Germinal center (tissue), 1 donor: ENCODE results near the gene ANKAR.
"Not testable (repeated sequence)": the region's sequence is repeated elsewhere in the genome, so short reads cannot be mapped to it uniquely, and the experiment has no call there.

Source experiments
- DNase-seq: peaks from one replicate; pipeline ENCODE4 v3.0.0; 2012; ENCODE audit warnings: mixed read lengths, low spot score

The ANKAR gene

DNA sequence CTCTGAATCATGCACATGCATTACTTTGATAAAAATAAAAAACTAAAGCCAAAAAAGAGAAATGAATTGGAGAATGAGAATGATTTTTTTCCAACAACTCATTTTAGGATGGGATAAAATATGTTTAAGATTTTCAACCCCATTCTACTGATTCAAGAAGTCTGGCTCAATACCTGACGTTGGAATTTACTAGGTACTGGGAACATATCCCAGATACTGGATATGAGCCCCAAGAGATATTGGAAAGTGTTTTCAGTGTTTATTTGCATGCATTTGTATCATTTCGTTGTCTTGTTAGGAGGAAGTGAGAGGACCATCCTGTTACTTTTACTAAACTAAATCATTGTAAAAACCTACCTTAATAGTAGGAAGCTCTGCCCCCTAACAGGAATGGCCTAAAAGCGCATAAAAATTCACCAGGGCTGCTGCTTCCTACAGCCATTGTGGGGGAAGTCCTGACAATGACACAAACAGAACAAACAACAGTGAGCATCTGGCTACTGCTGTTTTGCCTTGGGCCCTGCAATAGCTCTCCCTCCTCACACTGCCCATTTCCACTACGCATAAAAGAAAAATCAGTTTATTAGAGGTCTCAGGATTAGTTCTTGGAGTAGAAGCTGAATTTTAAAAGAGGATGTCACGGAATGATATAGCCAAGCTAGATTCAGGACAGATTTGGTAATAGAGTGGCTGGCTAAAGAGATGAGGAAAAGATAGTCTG, 35.2 kb downstream of the ANKAR start:
- no peak for DNase-seq

DNA sequence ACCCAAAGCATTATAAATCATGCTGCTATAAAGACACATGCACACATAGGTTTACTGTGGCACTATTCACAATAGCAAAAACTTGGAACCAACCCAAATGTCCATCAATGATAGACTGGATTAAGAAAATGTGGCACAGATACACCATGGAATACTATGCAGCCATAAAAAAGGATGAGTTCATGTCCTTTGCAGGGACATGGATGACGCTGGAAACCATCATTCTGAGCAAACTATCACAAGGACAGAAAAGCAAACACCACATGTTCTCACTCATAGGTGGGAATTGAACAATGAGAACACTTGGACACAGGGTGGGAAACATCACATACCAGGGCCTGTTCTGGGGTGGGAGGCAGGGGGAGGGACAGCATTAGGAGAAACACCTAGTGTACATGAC, 43.1 kb downstream of the ANKAR start:
- not testable (repeated sequence) for DNase-seq

DNA sequence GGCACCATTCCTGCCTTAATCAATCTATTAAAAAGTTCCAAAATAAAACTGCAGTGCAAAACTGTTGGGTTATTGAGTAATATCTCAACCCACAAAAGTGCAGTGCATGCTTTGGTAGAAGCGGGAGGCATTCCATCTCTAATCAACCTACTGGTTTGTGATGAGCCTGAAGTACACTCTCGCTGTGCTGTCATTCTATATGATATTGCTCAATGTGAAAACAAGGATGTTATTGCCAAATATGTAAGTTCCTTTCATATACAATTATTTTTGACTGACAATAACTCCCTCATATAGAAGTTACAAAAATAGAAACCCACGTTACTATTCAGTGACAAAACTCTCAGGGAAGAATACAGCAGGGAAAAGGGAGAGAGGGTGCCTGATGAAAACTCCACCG, 45.1 kb downstream of the ANKAR start:
- DNase-seq = no peak

DNA sequence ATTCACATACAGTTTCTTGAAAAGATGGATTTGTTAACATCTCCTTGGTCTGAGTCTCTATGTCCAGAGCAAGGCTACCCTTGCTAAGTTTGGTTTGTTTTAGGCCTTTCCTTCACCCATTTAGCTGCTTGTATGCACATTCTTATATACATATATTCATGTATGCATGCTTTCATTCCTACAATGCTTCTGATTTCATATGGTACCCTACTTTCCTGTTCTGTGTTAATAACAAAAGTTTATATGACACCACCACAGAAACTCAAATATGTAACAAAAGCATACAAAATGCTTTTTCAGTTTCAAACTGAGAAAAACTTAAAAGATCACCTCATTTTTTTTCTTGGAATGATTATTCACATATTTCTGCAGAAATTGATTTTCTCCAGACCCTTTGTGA, 48.7 kb downstream of the ANKAR start:
- no peak for DNase-seq
